GM23338 (cell line): Measurements from ENCODE around the gene EVI5.

Experiments used
- EZH2 ChIP-seq: fragments of 200-600 bp; sonication (generic); IDR thresholded peaks from one replicate; pipeline ENCODE4 v1.8.0; 2017; ENCODE audit warnings: antibody characterized with exemption, mild to moderate bottlenecking, low read depth; ENCODE audit not compliant: unreplicated experiment
- POLR2AphosphoS5 ChIP-seq: IDR thresholded peaks from 2 replicates; pipeline ENCODE4 v1.6.1; 2016; ENCODE audit warnings: antibody characterized with exemption, low read depth
- TF ChIP-seq, protein P1 (sequence below), 2 experiments: fragments of 200-600 bp in 1 of 2; sonication (generic) in 1 of 2; conservative IDR thresholded peaks; 2 replicates each; pipeline versions ENCODE4 v1.5.1 to v1.6.1; 2016 to 2017; ENCODE audit warnings: antibody characterized with exemption in 2 of 2, low read depth in 2 of 2, mild to moderate bottlenecking in 2 of 2, moderate library complexity in 1 of 2

DNA sequence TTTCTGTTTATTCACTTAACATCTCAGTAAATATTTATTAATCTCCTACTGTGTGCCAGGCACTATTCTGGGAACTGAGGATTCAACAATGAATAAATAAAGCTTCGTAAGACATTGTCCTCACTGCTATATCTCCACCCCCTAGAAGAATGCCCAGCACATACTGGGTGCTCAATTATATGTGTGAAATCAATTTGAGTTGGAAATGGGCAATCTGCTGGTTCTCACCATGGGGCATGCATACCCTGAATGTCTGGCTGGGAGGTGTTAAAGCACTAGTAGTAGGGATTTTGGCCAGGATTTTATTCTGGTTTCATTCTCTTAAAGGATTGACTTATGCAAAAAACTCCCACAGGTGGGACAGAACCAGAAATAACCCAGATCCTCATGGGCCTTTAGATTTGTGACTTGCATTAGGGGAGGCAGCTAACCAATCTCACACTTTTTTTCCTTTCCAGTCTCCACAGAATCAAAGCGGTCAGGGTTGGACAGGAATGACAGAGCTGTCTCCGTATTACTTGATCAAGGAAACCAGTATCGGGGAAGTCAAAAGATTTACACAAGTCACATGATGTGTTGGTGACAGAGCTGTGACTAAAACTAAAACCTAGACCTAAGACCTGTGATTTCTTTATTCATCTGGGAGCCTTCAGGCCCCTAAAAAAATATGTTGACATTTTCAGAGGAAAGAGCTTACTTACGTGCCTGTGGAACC, 311.0 kb downstream of the EVI5 start:
- TF ChIP-seq, protein P1, sequence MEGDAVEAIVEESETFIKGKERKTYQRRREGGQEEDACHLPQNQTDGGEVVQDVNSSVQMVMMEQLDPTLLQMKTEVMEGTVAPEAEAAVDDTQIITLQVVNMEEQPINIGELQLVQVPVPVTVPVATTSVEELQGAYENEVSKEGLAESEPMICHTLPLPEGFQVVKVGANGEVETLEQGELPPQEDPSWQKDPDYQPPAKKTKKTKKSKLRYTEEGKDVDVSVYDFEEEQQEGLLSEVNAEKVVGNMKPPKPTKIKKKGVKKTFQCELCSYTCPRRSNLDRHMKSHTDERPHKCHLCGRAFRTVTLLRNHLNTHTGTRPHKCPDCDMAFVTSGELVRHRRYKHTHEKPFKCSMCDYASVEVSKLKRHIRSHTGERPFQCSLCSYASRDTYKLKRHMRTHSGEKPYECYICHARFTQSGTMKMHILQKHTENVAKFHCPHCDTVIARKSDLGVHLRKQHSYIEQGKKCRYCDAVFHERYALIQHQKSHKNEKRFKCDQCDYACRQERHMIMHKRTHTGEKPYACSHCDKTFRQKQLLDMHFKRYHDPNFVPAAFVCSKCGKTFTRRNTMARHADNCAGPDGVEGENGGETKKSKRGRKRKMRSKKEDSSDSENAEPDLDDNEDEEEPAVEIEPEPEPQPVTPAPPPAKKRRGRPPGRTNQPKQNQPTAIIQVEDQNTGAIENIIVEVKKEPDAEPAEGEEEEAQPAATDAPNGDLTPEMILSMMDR (conservative IDR thresholded peaks at IDR 0.05; ENCODE audit: low read depth in 2 of 2) = no peak
- TF ChIP-seq POLR2AphosphoS5 (no peak), EZH2 (no peak)
